Breast epithelium (tissue), 3 donors: Measurements from ENCODE around the gene TEAD3.

Experiments used
- POLR2A ChIP-seq: fragments of 450-650 bp; IDR thresholded peaks from one replicate; pipeline ENCODE4 v1.6.1; 2016; ENCODE audit warnings: antibody characterized with exemption, mild to moderate bottlenecking, moderate library complexity
- POLR2AphosphoS5 ChIP-seq, 3 donors: sonication (generic); formaldehyde crosslinking; IDR thresholded peaks; one replicate each; pipeline ENCODE4 v1.6.1; 2017; ENCODE audit warnings: antibody characterized with exemption in 3 of 3

- TF ChIP-seq POLR2AphosphoS5 (IDR thresholded peaks at IDR 0.05) (no peak), POLR2A (no peak)
Observed at GRCh38 chr6:35534407-35535170, 37.7 kb upstream of the TEAD3 start.
